NT2/D1 (cell line): Measurements from ENCODE around the gene TRPV5.

ENCODE experiments used
- SUZ12 ChIP-seq: IDR thresholded peaks from 2 replicates; pipeline ENCODE4 v1.6.1; 2011; ENCODE audit not compliant: insufficient read length, insufficient read depth; ENCODE audit errors: extremely low read depth
- YY1 ChIP-seq: IDR thresholded peaks from 2 replicates; pipeline ENCODE4 v1.6.1; 2011; ENCODE audit not compliant: insufficient read length, insufficient read depth
- ZNF274 ChIP-seq: IDR thresholded peaks from 2 replicates; pipeline ENCODE4 v1.6.1; 2011; ENCODE audit warnings: mild to moderate bottlenecking, low read depth, low read length

DNA sequence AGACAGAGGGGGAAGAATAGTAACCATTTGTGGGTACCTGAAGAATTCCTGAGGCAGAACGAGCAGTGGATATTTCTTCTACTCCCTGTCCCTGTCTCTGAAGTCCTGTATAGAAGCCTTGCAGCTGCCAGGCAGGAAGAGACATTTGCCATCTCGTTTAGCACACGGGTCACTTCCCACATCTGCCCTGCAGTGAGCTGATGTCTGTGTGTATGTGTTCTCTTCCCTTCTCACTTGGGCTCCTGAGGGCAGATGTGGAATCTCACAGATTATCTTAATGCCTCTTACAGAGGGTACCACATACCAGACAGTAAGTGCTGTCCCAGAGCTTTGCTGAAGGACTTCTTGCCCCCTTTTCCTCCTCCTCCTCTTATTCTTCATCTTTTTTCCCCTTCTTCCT is 33.9 kb downstream of the TRPV5 start:
- TF ChIP-seq SUZ12: no peak
- TF ChIP-seq YY1: no peak
- no peak for TF ChIP-seq ZNF274
